ENCODE measurements around the gene ARHGDIB. TPM values are rescaled to one million over a fixed set of nuclear protein-coding genes. Genes with fewer than 3 reads are reported as not detected.

ARHGDIB gene
- total and polyA plus RNA-seq, 8 donors, result 60.9 to 314 (median 78.4) TPM

DNA sequence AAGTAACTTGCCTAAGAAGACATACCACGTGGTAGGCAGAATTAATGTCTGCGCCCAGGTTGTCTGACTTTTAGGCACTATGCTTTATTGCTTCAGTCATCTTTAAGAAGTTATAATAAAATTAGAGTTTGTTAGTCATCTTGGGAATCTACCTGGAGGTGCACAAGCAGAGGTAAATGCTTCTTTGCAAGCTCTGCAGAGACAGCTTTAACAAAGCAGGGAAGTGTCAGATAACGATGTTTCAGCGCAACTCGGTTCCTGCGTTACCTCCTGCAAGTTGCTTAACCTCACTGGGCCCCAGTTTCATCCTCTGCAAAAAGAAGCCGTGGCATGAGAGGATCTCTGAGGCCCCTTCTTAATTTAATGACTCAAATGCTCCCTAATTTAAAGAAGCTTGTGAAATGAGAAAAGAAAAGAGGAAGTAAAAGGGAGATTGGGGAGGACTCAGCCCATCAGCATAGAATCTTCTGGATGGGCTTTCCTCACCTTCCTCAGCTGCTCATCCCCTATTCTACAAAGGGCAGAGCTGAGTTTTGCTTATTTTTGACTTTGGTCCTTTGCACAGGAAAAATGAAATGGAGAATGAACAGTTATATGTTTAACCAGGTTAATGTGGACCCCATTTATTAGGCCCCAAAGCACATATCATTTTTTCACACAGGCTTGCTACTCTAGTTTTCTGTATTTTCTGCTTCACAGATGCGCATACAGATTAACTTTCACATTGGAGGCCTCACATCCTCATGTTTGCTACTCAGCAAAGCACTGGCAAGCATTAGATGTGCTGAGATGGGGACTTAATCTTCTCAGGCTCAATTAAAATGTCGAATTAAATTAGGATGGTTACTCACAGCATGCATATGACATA lies 5.1 kb downstream of the ARHGDIB start:
- H3K27me3 ChIP-seq, result no peaks in the 10 kb centered on the region
- no peaks in the 10 kb centered on the region for H3K9me3 ChIP-seq
- TF ChIP-seq, protein P1, sequence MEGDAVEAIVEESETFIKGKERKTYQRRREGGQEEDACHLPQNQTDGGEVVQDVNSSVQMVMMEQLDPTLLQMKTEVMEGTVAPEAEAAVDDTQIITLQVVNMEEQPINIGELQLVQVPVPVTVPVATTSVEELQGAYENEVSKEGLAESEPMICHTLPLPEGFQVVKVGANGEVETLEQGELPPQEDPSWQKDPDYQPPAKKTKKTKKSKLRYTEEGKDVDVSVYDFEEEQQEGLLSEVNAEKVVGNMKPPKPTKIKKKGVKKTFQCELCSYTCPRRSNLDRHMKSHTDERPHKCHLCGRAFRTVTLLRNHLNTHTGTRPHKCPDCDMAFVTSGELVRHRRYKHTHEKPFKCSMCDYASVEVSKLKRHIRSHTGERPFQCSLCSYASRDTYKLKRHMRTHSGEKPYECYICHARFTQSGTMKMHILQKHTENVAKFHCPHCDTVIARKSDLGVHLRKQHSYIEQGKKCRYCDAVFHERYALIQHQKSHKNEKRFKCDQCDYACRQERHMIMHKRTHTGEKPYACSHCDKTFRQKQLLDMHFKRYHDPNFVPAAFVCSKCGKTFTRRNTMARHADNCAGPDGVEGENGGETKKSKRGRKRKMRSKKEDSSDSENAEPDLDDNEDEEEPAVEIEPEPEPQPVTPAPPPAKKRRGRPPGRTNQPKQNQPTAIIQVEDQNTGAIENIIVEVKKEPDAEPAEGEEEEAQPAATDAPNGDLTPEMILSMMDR (IDR thresholded peaks at IDR 0.05), result no peak
- peaks cover 30 to 98% of the 10 kb centered on the region in 2 donors for H3K4me1 ChIP-seq
- peak overlapping the region in 1 of 2 donors; percentile 3 for H3K4me3 ChIP-seq
- ATAC-seq, result no peak
- intact Hi-C loops (cut with DNase I), result no loop called here
- no peak for DNase-seq
- H3K27ac ChIP-seq, result peak overlapping the region; percentile 86 to 98
- no peaks in the 10 kb centered on the region for H3K36me3 ChIP-seq

DNA sequence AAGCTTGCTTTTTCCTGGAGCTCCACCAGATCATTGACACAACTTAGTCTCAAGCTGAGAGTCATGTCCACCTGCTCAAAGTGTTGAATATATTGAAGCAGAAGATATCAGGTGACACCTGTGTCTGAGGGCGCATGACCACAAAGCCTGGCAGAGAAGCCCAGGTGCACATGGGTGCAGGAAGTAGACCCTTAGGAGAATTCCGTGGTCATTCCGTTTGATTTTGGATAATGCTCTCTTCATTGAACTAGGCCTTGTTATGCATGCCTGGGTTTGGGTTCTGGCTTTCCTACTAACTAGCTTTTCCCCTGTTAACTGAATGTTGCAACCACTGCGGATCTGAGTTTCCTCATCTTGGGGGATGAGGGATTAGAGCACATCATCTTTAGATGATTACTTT lies 7.1 kb downstream of the ARHGDIB start:
- H3K36me3 ChIP-seq, result peaks cover 0 to 12% of the 10 kb centered on the region in 2 donors
- ATAC-seq (no peak), DNase-seq (no peak)
- H3K4me3 ChIP-seq, result no peak overlapping the region
- H3K9me3 ChIP-seq, result no peaks in the 10 kb centered on the region
- no peaks in the 10 kb centered on the region for H3K27me3 ChIP-seq
- peaks cover 38 to 100% of the 10 kb centered on the region in 2 donors for H3K4me1 ChIP-seq
- intact Hi-C loops (cut with DNase I), result no loop called here
- TF ChIP-seq, protein P1 (IDR thresholded peaks at IDR 0.05), result no peak
- H3K27ac ChIP-seq, result peak overlapping the region in 1 of 2 donors; percentile 98

DNA sequence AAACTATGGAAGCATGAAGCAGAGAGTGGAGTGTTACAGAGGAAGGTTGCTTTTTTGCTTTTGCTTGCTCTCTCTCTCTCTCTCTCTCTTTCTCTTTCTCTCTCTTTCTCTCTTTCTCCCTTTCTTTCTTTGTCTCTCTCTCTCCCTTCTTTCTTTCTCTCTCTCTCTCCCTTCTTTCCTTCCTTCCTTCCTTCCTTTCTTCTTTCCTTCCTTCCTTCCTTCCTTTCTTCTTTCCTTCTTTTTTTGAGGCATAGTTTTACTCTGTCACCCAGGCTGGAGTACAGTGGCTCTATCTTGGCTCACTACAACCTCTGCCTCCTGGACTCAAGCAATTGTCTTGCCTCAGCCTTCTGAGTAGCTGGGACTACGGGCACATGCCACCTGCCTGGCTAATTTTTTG lies 7.6 kb downstream of the ARHGDIB start:
- intact Hi-C loops (cut with DNase I), result no loop called here
- no peak for ATAC-seq
- Histone ChIP-seq H3K4me1 (peaks cover 42 to 100% of the 10 kb centered on the region in 2 donors), H3K9me3 (no peaks in the 10 kb centered on the region), H3K27me3 (no peaks in the 10 kb centered on the region), H3K27ac (peak overlapping the region; percentile 68 to 98), H3K4me3 (no peak overlapping the region), H3K36me3 (peaks cover 0 to 15% of the 10 kb centered on the region in 2 donors)
- DNase-seq, result no peak
- TF ChIP-seq, protein P1 (IDR thresholded peaks at IDR 0.05), result no peak

DNA sequence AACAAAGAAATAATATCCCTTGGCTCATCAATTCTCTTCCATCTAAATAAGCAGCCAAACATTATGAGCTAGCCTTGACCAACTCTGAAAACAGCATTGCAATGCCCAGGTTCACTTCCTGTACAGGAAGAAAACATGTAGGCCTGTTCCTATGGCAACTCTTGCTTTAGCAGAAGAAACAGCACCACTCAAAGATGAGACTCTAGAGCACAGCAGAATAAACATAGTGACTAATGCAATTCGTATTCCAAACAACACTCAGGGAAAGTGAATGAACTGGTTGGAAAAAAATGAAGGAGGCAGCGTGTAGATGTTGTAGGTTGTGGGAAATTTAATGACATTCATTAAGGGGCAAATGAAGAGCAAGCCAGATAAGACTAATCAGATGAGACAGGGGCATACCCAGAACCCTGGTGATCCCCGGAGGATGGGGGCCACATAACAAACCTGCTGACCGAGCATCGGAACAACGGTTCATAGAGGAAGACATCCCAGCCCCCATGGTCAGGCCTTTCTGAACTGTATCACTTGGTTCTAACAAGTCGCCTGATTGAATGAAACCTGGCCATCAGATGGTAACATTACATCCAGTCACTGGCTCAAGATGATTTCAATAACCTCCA lies 9.0 kb downstream of the ARHGDIB start:
- Histone ChIP-seq H3K27me3 (no peaks in the 10 kb centered on the region), H3K36me3 (peaks cover 0 to 27% of the 10 kb centered on the region in 2 donors), H3K9me3 (no peaks in the 10 kb centered on the region), H3K4me1 (peaks cover 42 to 100% of the 10 kb centered on the region in 2 donors), H3K27ac (peak overlapping the region; percentile 82 to 98), H3K4me3 (no peak overlapping the region)
- intact Hi-C loops (cut with DNase I), result no loop called here
- DNase-seq (peak in 1 of 4 donors; percentile 48), ATAC-seq (peak; percentile 90)
- TF ChIP-seq, protein P1 (IDR thresholded peaks at IDR 0.05), result no peak

DNA sequence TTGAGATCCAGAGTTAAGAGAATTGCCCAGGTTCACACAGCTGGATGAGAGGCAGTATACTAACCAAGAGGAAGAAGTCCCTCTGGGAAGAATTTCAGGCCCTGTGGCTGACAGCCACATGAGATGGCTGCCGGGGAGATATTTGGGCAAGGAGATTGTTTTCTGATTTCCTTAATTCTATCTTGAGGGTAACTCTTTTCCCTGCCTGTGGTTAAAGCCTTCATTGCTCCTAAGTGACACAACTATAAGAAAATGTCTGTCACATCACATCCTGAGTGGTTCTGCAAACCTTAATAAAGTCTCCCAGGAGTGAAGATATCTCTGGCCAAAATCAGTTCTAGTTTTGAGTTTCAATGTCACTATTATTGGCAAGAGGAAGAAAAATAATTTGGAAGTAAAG lies 9.6 kb downstream of the ARHGDIB start:
- H3K4me1 ChIP-seq, result peaks cover 42 to 100% of the 10 kb centered on the region in 2 donors
- peaks cover 0 to 33% of the 10 kb centered on the region in 2 donors for H3K36me3 ChIP-seq

More for the DNA sequence above, 9.6 kb downstream of the ARHGDIB start:
- H3K27ac ChIP-seq, result peak overlapping the region; percentile 82 to 98
- no peak for DNase-seq
- H3K4me3 ChIP-seq, result no peak overlapping the region
- ATAC-seq, result no peak
- H3K9me3 ChIP-seq, result no peaks in the 10 kb centered on the region
- TF ChIP-seq, protein P1 (IDR thresholded peaks at IDR 0.05), result no peak
- intact Hi-C loops (cut with DNase I), result no loop called here
- no peaks in the 10 kb centered on the region for H3K27me3 ChIP-seq

All from left lung (tissue), 10 donors.